GM10248 (cell line): ENCODE measurements around the gene GABRG3.

Experiments
- CTCF ChIA-PET: fragments of 300-600 bp; sonication (Branson Sonifier 250); formaldehyde crosslinking; extraction: SDS; loops from one replicate; lab custom pipeline; 2021; ENCODE audit warnings: antibody characterized with exemption; lab: Yijun Ruan, JAX
- POLR2A ChIA-PET: fragments of 350-650 bp; sonication (Branson Sonifier 250); formaldehyde crosslinking; extraction: SDS; loops from one replicate; lab custom pipeline; 2020; ENCODE audit warnings: antibody characterized with exemption; lab: Yijun Ruan, JAX
- DNase-seq: peaks from one replicate; pipeline ENCODE4 v3.0.0; 2012; ENCODE audit errors: extremely low spot score
- CTCF ChIP-seq: IDR thresholded peaks from 2 replicates; pipeline ENCODE4 v1.5.1; 2012; ENCODE audit warnings: mild to moderate bottlenecking, low read depth; ENCODE audit errors: extremely low read depth, missing control alignments, control extremely low read depth

GABRG3 gene

GRCh38 chr15:27328186-27328585 lies 357.2 kb downstream of the GABRG3 start:
- ChIA-PET POLR2A (no interaction called here), CTCF (no interaction called here)
- no peak for TF ChIP-seq CTCF
- DNase-seq, result no peak

DNA sequence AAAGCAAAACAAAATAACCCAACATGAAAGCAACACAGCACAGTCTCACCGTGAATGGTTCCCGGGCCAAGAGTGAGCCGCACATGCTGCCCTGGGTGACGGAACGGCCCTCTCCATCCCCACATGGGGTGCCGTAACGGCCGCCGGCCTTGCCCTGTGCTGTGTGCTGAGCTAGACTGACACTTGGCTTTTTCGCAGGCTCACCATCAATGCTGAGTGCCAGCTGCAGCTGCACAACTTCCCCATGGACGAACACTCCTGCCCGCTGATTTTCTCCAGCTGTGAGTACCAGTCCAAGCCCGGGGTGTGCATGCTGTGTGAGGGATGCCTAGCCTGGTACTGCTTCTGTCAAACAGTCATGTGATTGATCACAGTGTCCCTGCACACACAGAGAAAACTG lies 357.6 kb downstream of the GABRG3 start:
- ChIA-PET CTCF (no interaction called here), POLR2A (no interaction called here)
- DNase-seq, result no peak
- TF ChIP-seq CTCF, result no peak

GRCh38 chr15:27330326-27330725 lies 359.3 kb downstream of the GABRG3 start:
- CTCF ChIA-PET, result no interaction called here
- DNase-seq, result no peak
- no peak for TF ChIP-seq CTCF
- POLR2A ChIA-PET, result no interaction called here

DNA sequence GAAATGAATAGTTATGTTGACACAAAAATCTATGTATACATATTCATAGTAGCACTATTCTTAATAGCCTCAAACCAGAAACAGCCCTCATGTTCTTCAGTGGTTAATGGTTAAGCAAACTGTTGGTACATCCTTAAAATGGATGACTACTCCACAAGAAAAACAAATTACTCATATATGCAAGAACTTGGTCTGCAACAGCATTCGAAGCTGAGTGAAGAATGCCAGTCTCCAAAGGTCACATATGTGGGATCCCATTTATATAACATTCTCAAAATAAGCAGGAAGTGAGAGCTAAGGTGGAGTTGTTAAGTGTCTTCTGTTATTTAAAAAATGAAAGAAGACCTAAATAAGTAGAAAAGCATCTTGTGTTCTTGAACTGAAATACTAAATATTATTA lies 365.7 kb downstream of the GABRG3 start:
- ChIA-PET POLR2A (no interaction called here), CTCF (no interaction called here)

GRCh38 chr15:27339138-27339537 lies 368.2 kb downstream of the GABRG3 start:
- TF ChIP-seq CTCF, result no peak
- DNase-seq, result no peak
- ChIA-PET POLR2A (no interaction called here), CTCF (no interaction called here)

More for the DNA sequence above, 365.7 kb downstream of the GABRG3 start:
- DNase-seq, result no peak
- no peak for TF ChIP-seq CTCF

DNA sequence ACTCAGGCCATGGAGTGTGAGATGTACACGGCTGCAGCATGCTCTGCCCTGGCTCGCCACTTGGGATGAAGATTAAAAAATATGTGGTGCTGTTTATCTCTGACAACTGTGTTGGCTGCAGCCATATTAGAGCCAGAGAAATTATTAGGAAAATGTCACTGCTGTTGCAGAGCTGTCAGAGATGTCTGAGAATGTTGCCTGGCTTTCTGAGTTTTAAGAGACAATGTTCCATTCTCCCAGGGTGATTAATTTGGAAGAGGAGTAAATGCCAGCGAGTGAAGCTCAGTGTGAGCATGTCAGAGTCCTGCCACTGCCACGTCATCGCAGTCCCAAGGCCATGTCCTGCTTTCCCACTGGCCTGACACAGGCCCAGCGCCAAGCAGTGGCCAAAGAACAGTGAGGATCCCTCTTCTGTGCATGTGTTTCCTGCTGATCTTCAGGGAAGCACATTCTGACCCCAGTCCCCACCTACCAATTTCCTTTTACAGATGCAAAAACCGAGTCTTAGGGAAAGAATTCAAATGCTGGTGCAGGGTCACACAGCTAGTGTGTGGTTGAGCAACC lies 370.9 kb downstream of the GABRG3 start:
- DNase-seq, result no peak
- CTCF ChIA-PET, result no interaction called here
- POLR2A ChIA-PET, result no interaction called here
- TF ChIP-seq CTCF, result no peak
